ENCODE results near the gene RO60. TPM values are rescaled to one million over a fixed set of nuclear protein-coding genes. Genes with fewer than 3 reads are reported as not detected.

RO60 gene
- total and polyA plus RNA-seq, 8 donors = 4.3 to 31.3 (median 19.5) TPM

- no peak for DNase-seq
- H3K4me3 ChIP-seq = no peak overlapping the region
- no peak overlapping the region for H3K27ac ChIP-seq
- no peaks in the 10 kb centered on the region for H3K36me3 ChIP-seq
- no peaks in the 10 kb centered on the region for H3K27me3 ChIP-seq
- intact Hi-C loops (cut with DNase I) = no loop called here
- FAIRE-seq = no peak
- 87 to 89% methylated on average over 4 of the region's 4 CpGs for WGBS, 2 donors
- H3K4me1 ChIP-seq = peaks cover 0 to 4% (median under 1%) of the 10 kb centered on the region in 3 donors
- no peaks in the 10 kb centered on the region for H3K9me3 ChIP-seq
- no peak for ATAC-seq
- TF ChIP-seq CTCF (IDR thresholded peaks at IDR 0.05) = no peak
Measured at GRCh38 chr1:193066606-193067005, 7.2 kb downstream of the RO60 start.

GRCh38 chr1:193068013-193068412, 8.6 kb downstream of the RO60 start:
- Histone ChIP-seq H3K27ac (no peak overlapping the region), H3K36me3 (no peaks in the 10 kb centered on the region), H3K9me3 (no peaks in the 10 kb centered on the region), H3K4me1 (no peaks in the 10 kb centered on the region), H3K27me3 (no peaks in the 10 kb centered on the region), H3K4me3 (no peak overlapping the region)
- TF ChIP-seq CTCF (IDR thresholded peaks at IDR 0.05) = no peak
- ATAC-seq (no peak), DNase-seq (no peak), FAIRE-seq (no peak)
- intact Hi-C loops (cut with DNase I) = no loop called here

- intact Hi-C loops (cut with DNase I) = no loop called here
- no peak for TF ChIP-seq CTCF (IDR thresholded peaks at IDR 0.05)
- WGBS, 2 donors = 80 to 82% methylated on average over 4 of the region's 4 CpGs
- ATAC-seq (no peak), FAIRE-seq (no peak), DNase-seq (no peak)
- no peak overlapping the region for H3K27ac ChIP-seq
- H3K4me3 ChIP-seq = no peak overlapping the region
- no peaks in the 10 kb centered on the region for H3K36me3 ChIP-seq
- no peaks in the 10 kb centered on the region for H3K27me3 ChIP-seq
- H3K9me3 ChIP-seq = no peaks in the 10 kb centered on the region
- no peaks in the 10 kb centered on the region for H3K4me1 ChIP-seq
Measured at GRCh38 chr1:193069748-193070385, 10.5 kb downstream of the RO60 start.

GRCh38 chr1:193070386-193070753, 11.0 kb downstream of the RO60 start:
- DNase-seq (no peak), FAIRE-seq (no peak), ATAC-seq (no peak)
- H3K27me3 ChIP-seq = no peaks in the 10 kb centered on the region
- 85 to 91% methylated on average over 2 of the region's 2 CpGs for WGBS, 2 donors
- TF ChIP-seq CTCF (IDR thresholded peaks at IDR 0.05) = no peak
- no peak overlapping the region for H3K4me3 ChIP-seq
- no peaks in the 10 kb centered on the region for H3K4me1 ChIP-seq
- no peaks in the 10 kb centered on the region for H3K36me3 ChIP-seq
- intact Hi-C loops (cut with DNase I) = no loop called here
- no peak overlapping the region for H3K27ac ChIP-seq
- no peaks in the 10 kb centered on the region for H3K9me3 ChIP-seq

GRCh38 chr1:193070942-193071341, 11.5 kb downstream of the RO60 start:
- H3K27ac ChIP-seq = no peak overlapping the region
- WGBS, 2 donors = 79 to 80% methylated on average over 5 of the region's 5 CpGs
- ATAC-seq (peak in 2 of 4 donors; percentile 32), DNase-seq (no peak), FAIRE-seq (no peak)
- no peaks in the 10 kb centered on the region for H3K4me1 ChIP-seq
- H3K27me3 ChIP-seq = no peaks in the 10 kb centered on the region
- intact Hi-C loops (cut with DNase I) = no loop called here
- no peaks in the 10 kb centered on the region for H3K9me3 ChIP-seq
- H3K4me3 ChIP-seq = no peak overlapping the region
- H3K36me3 ChIP-seq = no peaks in the 10 kb centered on the region
- no peak for TF ChIP-seq CTCF (IDR thresholded peaks at IDR 0.05)
